HG03558 (cell line): ENCODE results near the gene KIAA0930.

ENCODE experiments used
- ATAC-seq: cut with Tn5 transposase; IDR thresholded peaks from one replicate; pipeline ENCODE4 v1.9.1; 2021; ENCODE audit warnings: moderate number of reproducible peaks; ENCODE audit not compliant: unreplicated experiment; ENCODE audit errors: extremely low read depth

Gene KIAA0930

GRCh38 chr22:45238957-45239680 is 1.6 kb downstream of the KIAA0930 start:
- ATAC-seq: no peak

GRCh38 chr22:45238076-45238956 is 2.4 kb downstream of the KIAA0930 start:
- no peak for ATAC-seq

GRCh38 chr22:45237065-45237990 is 3.4 kb downstream of the KIAA0930 start:
- no peak for ATAC-seq

GRCh38 chr22:45235851-45236342 is 4.8 kb downstream of the KIAA0930 start:
- no peak for ATAC-seq

- ATAC-seq: no peak
Measured at GRCh38 chr22:45235101-45235777, 5.5 kb downstream of the KIAA0930 start.

- no peak for ATAC-seq
Measured at GRCh38 chr22:45233827-45234226, 6.9 kb downstream of the KIAA0930 start.

- no peak for ATAC-seq
Measured at GRCh38 chr22:45233386-45233785, 7.3 kb downstream of the KIAA0930 start.

GRCh38 chr22:45231293-45231692 is 9.4 kb downstream of the KIAA0930 start:
- ATAC-seq: no peak

- no peak for ATAC-seq
Measured at GRCh38 chr22:45230026-45230721, 10.5 kb downstream of the KIAA0930 start.

- no peak for ATAC-seq
Measured at GRCh38 chr22:45229181-45229580, 11.5 kb downstream of the KIAA0930 start.

- ATAC-seq: no peak
Measured at GRCh38 chr22:45228401-45228754, 12.3 kb downstream of the KIAA0930 start.

- ATAC-seq: no peak
Measured at GRCh38 chr22:45227645-45228400, 12.9 kb downstream of the KIAA0930 start.

GRCh38 chr22:45226503-45227186 is 14.0 kb downstream of the KIAA0930 start:
- ATAC-seq: no peak

GRCh38 chr22:45225732-45226502 is 14.8 kb downstream of the KIAA0930 start:
- ATAC-seq: no peak

GRCh38 chr22:45224988-45225731 is 15.5 kb downstream of the KIAA0930 start:
- ATAC-seq: no peak

- ATAC-seq: no peak
Measured at GRCh38 chr22:45224331-45224730, 16.4 kb downstream of the KIAA0930 start.
